Neuronal stem cell (in vitro differentiated cells): ENCODE data around the gene AHNAK.
A peak's percentile ranks its signal among the peaks of the same experiment; 100 is the strongest.

Source experiments
- DNase-seq: peaks from one replicate; pipeline ENCODE4 v3.0.0-alpha.2; 2013; ENCODE audit warnings: low spot score
- H2AFZ ChIP-seq: one replicate; pipeline ENCODE4 v1.6.1; 2013; ENCODE audit warnings: mild to moderate bottlenecking, low read length, inconsistent platforms
- H2AK5ac ChIP-seq: 2 replicates; pipeline ENCODE4 v1.6.1; 2013; ENCODE audit warnings: low read depth, mild to moderate bottlenecking, inconsistent platforms, low read length, moderate library complexity, mixed read lengths
- H2BK120ac ChIP-seq: 2 replicates; pipeline ENCODE4 v1.6.1; 2013; ENCODE audit warnings: low read depth, mild to moderate bottlenecking, inconsistent platforms, low read length, moderate library complexity, mixed read lengths
- H2BK12ac ChIP-seq: one replicate; pipeline ENCODE4 v1.6.1; 2013; ENCODE audit warnings: low read length, inconsistent platforms
- H2BK15ac ChIP-seq: 2 replicates; pipeline ENCODE4 v1.6.1; 2013; ENCODE audit warnings: mild to moderate bottlenecking, low read length, inconsistent platforms, mixed read lengths
- H2BK5ac ChIP-seq: one replicate; pipeline ENCODE4 v1.6.1; 2013; ENCODE audit warnings: inconsistent platforms, mild to moderate bottlenecking, low read length, moderate library complexity
- H3K14ac ChIP-seq: one replicate; pipeline ENCODE4 v1.6.1; 2013; ENCODE audit warnings: low read length, inconsistent platforms
- H3K18ac ChIP-seq: 2 replicates; pipeline ENCODE4 v1.6.1; 2013; ENCODE audit warnings: low read length, inconsistent platforms
- H3K23ac ChIP-seq: 2 replicates; pipeline ENCODE4 v1.6.1; 2013; ENCODE audit warnings: low read depth, mild to moderate bottlenecking, mixed read lengths, low read length, inconsistent platforms; ENCODE audit not compliant: poor library complexity
- H3K27ac ChIP-seq: replicated peaks from 3 replicates; pipeline ENCODE4 v1.5.1; 2013; ENCODE audit warnings: low read length, inconsistent platforms
- H3K27me3 ChIP-seq, 3 experiments: 2 replicates each; pipeline ENCODE4 v1.6.1; 2013; ENCODE audit warnings: low read length in 3 of 3, mild to moderate bottlenecking in 2 of 3, inconsistent platforms in 1 of 3, low read depth in 1 of 3, mixed read lengths in 1 of 3, moderate library complexity in 1 of 3; ENCODE audit not compliant: control insufficient read depth in 3 of 3, insufficient read depth in 3 of 3
- H3K36me3 ChIP-seq, 2 donors: replicated peaks in 1 of 2; 2 replicates each; pipeline ENCODE4 v1.6.1; 2013; ENCODE audit warnings: low read length in 2 of 2; ENCODE audit not compliant: control insufficient read depth in 2 of 2, insufficient read depth in 2 of 2
- H3K4ac ChIP-seq: 2 replicates; pipeline ENCODE4 v1.6.1; 2013; ENCODE audit warnings: inconsistent platforms, mild to moderate bottlenecking, low read length, moderate library complexity
- H3K4me1 ChIP-seq, 2 donors: 1 replicate in 1 of 2; 2 replicates in 1 of 2; pipeline ENCODE4 v1.6.1; 2013; ENCODE audit warnings: low read length in 2 of 2, low read depth in 1 of 2; ENCODE audit not compliant: control insufficient read depth in 2 of 2, insufficient read depth in 1 of 2
- H3K4me2 ChIP-seq: one replicate; pipeline ENCODE4 v1.6.1; 2013; ENCODE audit warnings: mild to moderate bottlenecking, low read length, inconsistent platforms; ENCODE audit not compliant: insufficient read depth, poor library complexity, severe bottlenecking
- H3K4me3 ChIP-seq, 2 donors: 2 replicates each; pipeline ENCODE4 v1.5.1; 2013; ENCODE audit warnings: low read length in 2 of 2, mild to moderate bottlenecking in 2 of 2, inconsistent platforms in 1 of 2, moderate library complexity in 1 of 2
- H3K79me1 ChIP-seq: one replicate; pipeline ENCODE4 v1.6.1; 2013; ENCODE audit warnings: low read depth, mild to moderate bottlenecking, inconsistent platforms, low read length, moderate library complexity
- H3K9ac ChIP-seq: one replicate; pipeline ENCODE4 v1.6.1; 2013; ENCODE audit warnings: mild to moderate bottlenecking, low read depth, low read length, inconsistent platforms; ENCODE audit not compliant: poor library complexity
- H3K9me3 ChIP-seq, 2 donors: replicated peaks in 1 of 2; 2 replicates each; pipeline versions ENCODE3 to v1.6.1; 2013; ENCODE audit warnings: low read length in 2 of 2, mild to moderate bottlenecking in 2 of 2, inconsistent platforms in 1 of 2, low read depth in 1 of 2, mixed read lengths in 1 of 2, moderate library complexity in 1 of 2; ENCODE audit not compliant: control insufficient read depth in 2 of 2, insufficient read depth in 1 of 2
- H4K8ac ChIP-seq: one replicate; pipeline ENCODE4 v1.6.1; 2013; ENCODE audit warnings: low read depth, mild to moderate bottlenecking, inconsistent platforms, low read length, moderate library complexity
- H4K91ac ChIP-seq: one replicate; pipeline ENCODE4 v1.6.1; 2013; ENCODE audit warnings: low read length, low read depth, mild to moderate bottlenecking, inconsistent platforms; ENCODE audit not compliant: poor library complexity
- WGBS, 2 donors: extraction: QIAGEN DNeasy Blood & Tissue Kit; methylation state at CpG; one replicate each; pipeline ENCODE4 v1.1.7; 2013; ENCODE audit warnings: missing lambda C conversion rate in 2 of 2, mixed read lengths in 1 of 2; ENCODE audit not compliant: insufficient read length in 2 of 2, insufficient replicate concordance in 1 of 2; ENCODE audit errors: extremely low coverage in 2 of 2; 5-methylcytosine and 5-hydroxymethylcytosine counted together

The AHNAK gene

GRCh38 chr11:62540804-62541701 is 5.6 kb downstream of the AHNAK start:
- Histone ChIP-seq H3K18ac (peak overlapping the region; percentile 6), H4K8ac (no peak overlapping the region), H3K27ac (no peak overlapping the region), H2AK5ac (no peak overlapping the region), H2AFZ (peak overlapping the region; percentile 32), H3K27me3 (peaks cover 21 to 40% (median 31%) of the 10 kb centered on the region in 3 experiments), H3K14ac (no peak overlapping the region), H3K4me2 (no peak overlapping the region), H2BK12ac (no peak overlapping the region), H3K9me3 (no peaks in the 10 kb centered on the region), H2BK15ac (no peak overlapping the region), H2BK5ac (no peak overlapping the region), H3K4me1 (peaks cover 37 to 38% of the 10 kb centered on the region in 2 donors), H3K23ac (no peak overlapping the region), H3K79me1 (peaks cover 5% of the 10 kb centered on the region), H3K9ac (peak overlapping the region; percentile 56), H2BK120ac (no peak overlapping the region), H3K4ac (no peak overlapping the region), H4K91ac (no peak overlapping the region), H3K4me3 (no peak overlapping the region), H3K36me3 (no peaks in the 10 kb centered on the region)
- WGBS, 2 donors = no CpG with 5 or more reads among the region's 16 CpGs
- no peak for DNase-seq

GRCh38 chr11:62539238-62539925 is 7.2 kb downstream of the AHNAK start:
- Histone ChIP-seq H3K27ac (no peak overlapping the region), H4K8ac (no peak overlapping the region), H3K9me3 (no peaks in the 10 kb centered on the region), H3K18ac (peak overlapping the region; percentile 81), H2BK12ac (no peak overlapping the region), H3K79me1 (peaks cover 6% of the 10 kb centered on the region), H3K4me1 (peaks cover 27 to 28% of the 10 kb centered on the region in 2 donors), H2AFZ (peak overlapping the region; percentile 51), H4K91ac (no peak overlapping the region), H3K4ac (no peak overlapping the region), H3K27me3 (peaks cover 12 to 25% (median 16%) of the 10 kb centered on the region in 3 experiments), H3K9ac (peak overlapping the region; percentile 66), H3K14ac (no peak overlapping the region), H3K4me3 (no peak overlapping the region), H3K23ac (no peak overlapping the region), H3K4me2 (no peak overlapping the region), H3K36me3 (peaks cover 0 to 5% of the 10 kb centered on the region in 2 donors), H2AK5ac (no peak overlapping the region), H2BK5ac (no peak overlapping the region), H2BK15ac (no peak overlapping the region), H2BK120ac (no peak overlapping the region)
- WGBS, 2 donors = no CpG with 5 or more reads among the region's 13 CpGs
- DNase-seq = no peak

- Histone ChIP-seq H3K18ac (peak overlapping the region; percentile 53), H3K27ac (no peak overlapping the region), H2BK5ac (no peak overlapping the region), H3K23ac (no peak overlapping the region), H3K14ac (no peak overlapping the region), H3K9me3 (no peaks in the 10 kb centered on the region), H3K4ac (no peak overlapping the region), H2BK15ac (no peak overlapping the region), H4K8ac (no peak overlapping the region), H3K4me2 (no peak overlapping the region), H3K4me3 (no peak overlapping the region), H2AK5ac (no peak overlapping the region), H4K91ac (no peak overlapping the region), H3K36me3 (peaks cover 0 to 9% of the 10 kb centered on the region in 2 donors), H2AFZ (peak overlapping the region; percentile 51), H2BK12ac (no peak overlapping the region), H3K4me1 (peaks cover 25 to 27% of the 10 kb centered on the region in 2 donors), H3K27me3 (peaks cover 5 to 18% (median 9%) of the 10 kb centered on the region in 3 experiments), H3K9ac (no peak overlapping the region), H3K79me1 (peaks cover 6% of the 10 kb centered on the region), H2BK120ac (no peak overlapping the region)
- no peak for DNase-seq
- WGBS, 2 donors = no CpG with 5 or more reads among the region's 19 CpGs
Observed at GRCh38 chr11:62538470-62539237, 8.0 kb downstream of the AHNAK start.
